CD4-positive, alpha-beta T cell treated with Interleukin-15 for 4 hours (primary cell): ENCODE measurements around the gene BHMT.
"Not testable (repeated sequence)": the region's sequence is repeated elsewhere in the genome, so short reads cannot be mapped to it uniquely, and the experiment has no call there.

Experiments used
- DNase-seq: peaks from one replicate; pipeline ENCODE4 v3.0.0-alpha.2; 2020; ENCODE audit warnings: low spot score

BHMT gene

DNA sequence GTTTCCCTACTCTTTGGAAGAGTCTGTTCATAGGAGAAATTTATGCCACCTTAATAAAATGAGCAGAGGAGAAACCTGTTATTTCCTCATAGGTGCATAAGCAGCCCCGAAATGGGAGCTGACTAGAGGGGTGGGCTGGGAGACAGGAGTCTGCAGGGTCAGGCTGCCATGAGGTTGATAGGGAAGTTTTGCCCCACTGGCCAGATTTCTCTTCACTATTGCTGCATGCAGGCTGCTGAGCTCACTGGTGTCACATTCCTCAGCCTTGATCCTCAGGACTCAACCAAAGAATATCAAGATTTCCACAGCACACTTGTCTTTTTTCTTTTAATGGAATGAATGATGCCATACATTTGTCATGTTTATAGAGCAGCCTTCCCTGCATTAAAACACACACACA, 60.7 kb downstream of the BHMT start:
- no peak for DNase-seq

DNA sequence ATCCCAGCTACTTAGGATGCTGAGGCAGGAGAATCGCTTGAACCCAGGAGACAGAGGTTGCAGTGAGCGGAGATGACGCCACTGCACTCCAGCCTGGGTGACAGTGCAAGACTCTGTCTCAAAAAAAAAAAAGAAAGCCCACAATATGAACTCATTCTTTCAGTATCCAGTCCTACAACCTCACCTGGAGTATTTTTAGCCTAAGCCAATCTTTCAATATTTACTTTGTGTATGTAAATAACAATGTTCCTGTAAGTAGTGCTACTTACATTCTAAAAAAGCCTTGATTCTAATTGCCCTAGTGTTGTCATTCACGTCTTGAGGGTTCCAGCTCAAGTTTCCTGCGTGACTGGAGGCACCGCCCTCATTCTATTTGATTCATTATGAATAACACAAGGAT, 62.0 kb downstream of the BHMT start:
- no peak for DNase-seq

DNA sequence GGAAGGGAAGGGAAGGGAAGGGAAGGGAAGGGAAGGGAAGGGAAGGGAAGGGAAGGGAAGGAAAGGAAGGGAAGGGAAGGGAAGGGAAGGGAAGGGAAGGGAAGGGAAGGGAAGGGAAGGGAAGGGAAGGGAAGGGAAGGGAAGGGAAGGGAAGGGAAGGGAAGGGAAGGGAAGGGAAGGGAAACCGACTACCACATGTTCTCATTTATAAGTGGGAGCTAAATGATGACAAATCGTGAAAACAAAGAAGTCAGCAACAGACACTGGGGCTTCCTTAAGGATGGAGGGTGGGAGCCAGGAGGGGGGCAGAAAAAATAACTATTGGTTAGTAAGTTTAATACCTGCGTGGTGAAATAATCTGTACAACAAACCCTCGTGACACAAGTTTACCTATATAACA, 68.8 kb downstream of the BHMT start:
- DNase-seq: not testable (repeated sequence)

DNA sequence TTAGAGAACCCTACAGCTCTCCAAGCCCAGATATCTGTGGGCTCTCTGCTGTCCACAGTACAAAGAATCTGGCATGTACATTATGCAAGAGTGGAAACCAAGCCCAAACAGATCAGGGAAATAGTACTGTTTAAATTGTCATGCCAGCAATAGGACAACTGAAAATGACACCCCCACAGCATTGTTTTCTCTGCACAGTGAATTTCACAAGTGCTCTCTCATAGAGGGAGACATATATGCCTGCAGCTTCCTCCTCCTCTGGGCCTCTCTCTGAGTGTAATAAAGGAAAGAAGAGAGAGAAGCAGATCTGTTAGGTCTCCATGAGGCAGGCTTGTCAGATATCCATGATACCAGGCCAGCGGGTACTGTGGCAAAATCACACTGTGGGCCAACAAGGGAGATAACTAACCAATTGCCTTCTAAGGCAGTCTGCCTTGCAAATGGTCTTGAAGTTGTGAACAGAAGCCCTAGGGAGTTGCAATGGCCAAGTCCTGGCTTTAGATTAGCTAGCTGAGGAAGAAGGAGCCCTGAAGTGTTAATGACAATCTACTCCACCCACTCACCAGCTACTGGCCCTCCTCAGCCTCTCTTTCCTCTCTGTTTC, 69.9 kb downstream of the BHMT start:
- DNase-seq: no peak
